GM18519 (cell line): Measurements from ENCODE around the gene MRPL20.
"Not testable (repeated sequence)": the region's sequence is repeated elsewhere in the genome, so short reads cannot be mapped to it uniquely, and the experiment has no call there.

Experiments used
- ATAC-seq: cut with Tn5 transposase; IDR thresholded peaks from one replicate; pipeline ENCODE4 v1.9.1; 2021; ENCODE audit warnings: mild to moderate bottlenecking, moderate library complexity; ENCODE audit not compliant: unreplicated experiment, low FRiP score

MRPL20 gene

DNA sequence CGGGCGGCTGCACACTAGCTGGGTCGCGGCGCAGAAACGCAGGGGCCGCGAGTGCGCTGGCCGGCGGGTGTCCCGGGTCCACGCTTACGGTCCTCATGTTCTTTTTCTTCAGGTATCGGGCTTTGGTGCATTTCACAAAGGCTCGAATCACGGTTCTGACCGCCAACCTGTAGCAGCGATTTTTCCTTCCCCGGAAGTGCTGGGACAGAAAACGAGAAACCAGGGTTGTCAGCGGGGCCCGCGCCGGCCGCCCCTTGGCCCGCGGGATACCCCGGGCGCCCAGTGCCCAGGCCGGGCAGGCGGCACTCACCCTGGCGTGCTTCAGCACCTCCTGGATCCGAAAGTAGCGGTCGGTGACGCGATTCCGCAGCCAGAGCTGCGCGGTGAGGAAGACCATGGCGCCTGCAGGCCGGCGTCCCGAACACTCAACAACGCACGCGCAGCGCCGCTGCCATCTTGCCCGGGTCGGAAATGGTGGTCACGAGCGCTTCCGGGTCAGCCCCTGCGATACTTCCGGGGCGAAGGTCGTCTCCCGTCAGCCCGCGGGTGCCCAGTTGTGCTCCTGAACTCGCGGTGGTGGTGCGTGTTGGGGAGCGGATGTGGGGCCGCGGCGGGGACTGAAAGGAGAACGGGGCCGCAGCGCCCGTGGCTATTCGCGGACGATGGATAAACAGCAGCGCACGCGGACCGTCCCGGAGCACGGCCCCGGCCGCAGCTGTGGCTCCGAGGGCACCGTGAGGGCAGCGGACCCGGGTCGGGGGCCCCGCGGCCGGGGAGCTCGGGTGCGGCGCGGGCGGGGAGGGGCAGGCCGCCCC lies at the start of gene MRPL20:
MRPL20 (minus strand) TSS at position 473 of the 815 bp plus-strand sequence; CDS start at position 397, 76 bp downstream.
- ATAC-seq = peak; percentile 61

DNA sequence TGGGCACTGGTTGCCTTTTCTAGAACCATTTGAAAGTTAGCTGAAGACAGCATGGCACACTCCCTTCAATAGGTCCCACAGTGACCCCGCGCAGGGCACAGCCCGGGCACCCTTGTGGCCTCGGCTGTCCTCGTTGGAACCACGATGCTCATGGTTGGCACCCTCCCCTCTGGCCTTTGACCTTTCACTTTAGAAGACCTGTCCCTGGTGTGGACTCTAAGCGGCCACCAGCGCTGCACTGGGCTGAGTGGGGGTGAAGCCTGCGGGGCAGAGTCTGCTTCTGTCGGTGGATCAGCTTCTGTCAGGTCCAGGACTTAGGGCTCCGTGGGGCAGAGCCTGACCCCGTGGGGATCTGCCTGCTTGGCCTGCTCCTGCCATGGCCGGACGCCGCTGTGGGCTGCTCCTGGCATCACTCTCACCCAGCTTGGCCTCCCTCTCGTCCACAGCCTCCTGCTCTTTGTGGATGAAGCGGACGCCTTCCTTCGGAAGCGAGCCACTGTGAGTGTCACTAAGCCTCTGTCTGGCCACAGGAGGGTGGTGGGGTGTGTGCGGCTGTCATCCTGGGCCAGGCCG lies 49.7 kb upstream of the MRPL20 start:
- not testable (repeated sequence) for ATAC-seq

DNA sequence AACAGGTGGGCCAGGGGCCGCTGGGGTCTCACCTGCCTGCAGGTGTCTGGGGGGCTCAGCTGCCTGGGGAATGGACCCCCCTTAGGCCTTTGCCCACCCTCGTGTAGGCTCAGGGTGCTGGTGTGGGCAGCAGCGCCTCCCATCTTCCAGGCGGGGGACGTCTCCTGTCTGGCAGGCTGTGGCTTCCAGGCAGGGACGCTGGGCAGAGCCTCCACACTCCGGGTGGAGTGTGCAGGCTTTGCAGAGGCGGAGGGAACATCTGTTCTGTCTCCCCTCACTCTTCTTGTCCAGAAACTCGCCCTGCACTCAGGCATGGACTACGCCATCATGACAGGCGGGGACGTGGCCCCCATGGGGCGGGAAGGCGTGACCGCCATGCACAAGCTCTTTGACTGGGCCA lies 48.8 kb upstream of the MRPL20 start:
- ATAC-seq = not testable (repeated sequence)

DNA sequence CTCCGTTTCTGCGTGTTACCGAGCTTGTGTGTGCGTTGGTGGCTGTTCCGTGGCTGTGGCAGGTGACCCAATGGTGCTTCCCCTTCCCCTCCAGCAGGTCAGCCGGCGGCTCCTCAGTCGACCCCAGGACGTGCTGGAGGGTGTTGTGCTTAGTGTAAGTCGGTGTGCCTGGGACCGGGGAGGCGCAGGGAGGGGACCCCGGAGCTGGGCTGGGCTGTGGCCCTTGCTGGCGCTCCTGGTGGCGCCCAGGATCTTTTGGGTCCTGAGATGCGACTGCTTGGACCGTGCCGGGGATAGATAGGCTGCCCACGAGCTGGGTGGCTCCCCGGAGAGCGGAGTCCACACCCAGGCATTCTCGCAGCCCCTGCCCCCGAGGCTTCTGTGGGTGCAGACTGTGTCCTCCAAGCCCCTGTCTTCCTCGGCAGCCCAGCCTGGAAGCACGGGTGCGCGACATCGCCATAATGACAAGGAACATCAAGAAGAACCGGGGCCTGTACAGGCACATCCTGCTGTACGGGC lies 48.3 kb upstream of the MRPL20 start:
- ATAC-seq = no peak

DNA sequence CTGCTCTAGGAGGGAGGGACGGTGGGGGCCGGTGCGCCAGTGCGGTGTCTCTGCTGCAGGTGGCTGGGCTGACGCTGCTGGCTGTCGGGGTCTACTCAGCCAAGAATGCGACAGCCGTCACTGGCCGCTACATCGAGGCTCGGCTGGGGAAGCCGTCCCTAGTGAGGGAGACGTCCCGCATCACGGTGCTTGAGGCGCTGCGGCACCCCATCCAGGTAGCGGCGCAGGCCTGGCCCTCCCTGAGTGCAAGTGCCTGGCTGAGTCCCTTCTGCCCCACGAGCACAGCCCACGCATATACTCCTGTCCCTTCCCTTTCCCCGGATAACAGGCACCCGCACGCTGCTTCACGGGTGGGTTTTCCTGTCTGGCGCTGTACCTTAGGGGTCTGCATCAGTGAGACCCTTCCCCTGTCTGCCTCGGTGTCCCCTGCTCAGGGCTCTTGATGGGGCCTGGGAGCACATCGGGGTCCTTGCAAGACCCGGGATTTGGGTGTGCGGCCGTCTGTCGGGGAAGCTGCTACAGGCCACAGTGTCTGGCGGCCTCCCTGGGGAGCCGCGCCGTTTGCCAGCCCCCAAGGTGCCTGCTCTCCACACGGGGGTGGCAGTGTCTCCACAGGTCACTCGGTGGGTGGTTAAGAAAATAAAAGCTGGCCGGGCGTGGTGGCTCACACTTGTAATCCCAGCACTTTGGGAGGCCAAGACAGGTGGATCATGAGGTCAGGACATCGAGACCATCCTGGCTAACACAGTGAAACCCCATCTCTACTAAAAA lies 47.4 kb upstream of the MRPL20 start:
- ATAC-seq = not testable (repeated sequence)

DNA sequence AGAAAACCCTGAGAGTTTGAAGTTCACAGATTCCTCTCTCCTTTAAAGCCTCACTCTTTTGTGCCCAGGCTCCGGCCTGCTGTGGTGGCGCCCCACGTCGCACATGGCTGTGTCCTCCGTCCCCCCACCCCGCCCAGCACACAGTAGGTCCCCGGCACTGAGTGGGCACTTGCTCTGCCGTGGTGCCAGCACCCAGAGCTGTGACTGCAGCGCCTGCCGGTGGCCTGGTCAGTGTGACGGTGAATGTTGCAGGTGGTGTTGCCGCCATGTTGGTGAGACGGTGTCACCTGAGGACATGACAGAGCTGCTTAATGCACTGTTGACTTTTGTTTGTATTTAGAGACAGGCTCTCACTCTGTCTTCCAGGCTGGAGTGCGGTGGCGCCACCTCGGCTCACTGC lies 45.8 kb upstream of the MRPL20 start:
- ATAC-seq = no peak

DNA sequence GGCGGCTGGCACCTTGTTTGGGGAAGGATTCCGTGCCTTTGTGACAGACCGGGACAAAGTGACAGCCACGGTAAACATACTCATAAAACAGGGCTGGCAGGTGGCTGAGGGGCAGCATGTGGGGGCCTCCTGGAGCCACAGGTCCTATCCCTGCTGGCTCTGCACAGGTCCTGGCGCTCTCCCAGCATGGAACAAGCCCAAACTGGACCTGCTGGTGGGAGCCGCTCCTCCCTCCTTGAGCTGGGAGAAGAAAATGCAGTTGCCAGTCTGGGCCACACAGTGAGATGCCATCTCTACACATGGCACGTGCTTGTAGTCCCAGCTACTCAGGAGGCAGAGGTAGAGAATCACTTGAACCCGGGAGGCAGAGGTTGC lies 45.3 kb upstream of the MRPL20 start:
- not testable (repeated sequence) for ATAC-seq

DNA sequence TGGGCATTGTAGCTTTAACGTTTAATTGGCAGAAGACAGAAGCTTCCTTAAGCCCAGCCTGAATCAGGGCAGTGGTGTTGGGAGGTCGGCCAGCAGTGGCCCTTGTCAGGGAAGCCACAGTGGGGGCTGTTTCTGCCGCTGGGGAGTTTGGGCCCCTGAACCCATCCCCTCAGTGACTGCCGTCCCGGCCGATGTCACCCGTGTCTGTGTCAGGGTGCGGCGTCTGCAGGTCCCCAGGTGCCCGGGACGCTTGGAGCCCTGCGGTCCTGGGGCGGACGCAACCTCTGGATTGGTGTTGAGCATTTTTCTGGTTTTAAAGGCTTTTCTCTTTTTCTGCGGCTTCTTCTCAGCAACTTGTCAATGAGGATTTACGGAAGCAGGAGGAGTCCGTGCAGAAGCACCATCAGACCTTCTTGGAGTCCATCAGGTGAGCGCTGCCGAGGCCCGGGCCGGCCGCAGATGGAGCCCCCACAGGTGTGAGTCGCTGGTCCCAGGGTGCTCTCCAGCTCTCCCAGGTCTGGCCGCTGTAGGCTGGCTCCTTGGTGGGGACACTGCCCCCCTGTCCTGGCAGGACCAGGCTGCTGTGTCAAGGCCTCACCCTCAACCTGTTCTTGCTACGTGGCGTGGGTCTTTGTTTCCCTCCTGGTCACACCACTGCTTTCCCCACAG lies 44.7 kb upstream of the MRPL20 start:
- no peak for ATAC-seq

DNA sequence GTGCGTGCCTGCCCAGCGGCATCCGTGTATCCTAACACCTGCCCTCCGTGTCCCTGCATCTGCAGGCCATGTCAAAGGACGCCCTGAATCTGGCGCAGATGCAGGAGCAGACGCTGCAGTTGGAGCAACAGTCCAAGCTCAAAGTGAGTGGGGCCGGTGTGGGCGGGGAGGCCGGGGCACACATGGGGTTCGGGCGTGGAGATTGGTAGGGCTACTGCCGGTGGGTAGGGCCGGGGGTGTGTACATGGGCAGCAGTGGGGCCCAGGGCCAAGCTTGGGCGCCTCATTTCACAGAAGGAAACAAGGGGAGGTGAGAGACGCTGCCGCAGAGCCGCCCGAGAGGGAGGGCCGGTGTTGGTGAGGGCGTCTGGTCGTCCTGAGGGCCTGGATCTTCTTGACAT lies 43.5 kb upstream of the MRPL20 start:
- not testable (repeated sequence) for ATAC-seq

DNA sequence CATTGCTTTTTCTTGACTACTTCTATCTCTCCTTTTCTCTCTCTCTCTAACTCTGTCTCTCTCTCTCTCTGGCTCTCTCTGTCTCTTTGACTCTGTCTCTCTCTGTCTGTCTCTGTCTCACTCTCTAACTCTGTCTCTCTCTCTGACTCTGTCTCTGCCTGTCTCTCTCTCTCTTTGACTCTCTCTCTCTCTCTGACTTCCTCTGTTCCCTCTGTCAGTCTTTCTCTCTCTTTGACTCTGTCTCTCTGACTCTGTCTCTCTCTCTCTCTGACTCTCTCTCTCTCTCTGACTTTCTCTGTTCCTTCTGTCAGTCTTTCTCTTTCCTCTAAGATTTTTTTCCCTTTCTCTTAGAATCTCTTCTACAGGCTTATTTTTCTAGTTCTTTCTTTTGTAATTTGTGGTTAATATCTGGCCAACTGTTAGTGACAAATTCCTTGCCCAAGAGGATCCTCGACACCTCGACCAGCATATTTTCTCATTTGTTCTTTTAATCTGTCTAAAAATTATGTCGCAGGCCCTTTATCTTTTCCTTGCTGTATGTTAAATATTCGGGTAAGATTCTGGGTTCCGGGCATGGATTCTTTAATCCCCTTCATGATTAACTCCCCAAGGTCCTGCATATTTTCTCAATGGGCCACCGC lies 42.1 kb upstream of the MRPL20 start, which contains the start of gene ATAD3C:
ATAD3C (plus strand) TSS at position 591 of the 641 bp plus-strand sequence. CDS start 995 bp downstream, outside the sequence.
- no peak for ATAC-seq

DNA sequence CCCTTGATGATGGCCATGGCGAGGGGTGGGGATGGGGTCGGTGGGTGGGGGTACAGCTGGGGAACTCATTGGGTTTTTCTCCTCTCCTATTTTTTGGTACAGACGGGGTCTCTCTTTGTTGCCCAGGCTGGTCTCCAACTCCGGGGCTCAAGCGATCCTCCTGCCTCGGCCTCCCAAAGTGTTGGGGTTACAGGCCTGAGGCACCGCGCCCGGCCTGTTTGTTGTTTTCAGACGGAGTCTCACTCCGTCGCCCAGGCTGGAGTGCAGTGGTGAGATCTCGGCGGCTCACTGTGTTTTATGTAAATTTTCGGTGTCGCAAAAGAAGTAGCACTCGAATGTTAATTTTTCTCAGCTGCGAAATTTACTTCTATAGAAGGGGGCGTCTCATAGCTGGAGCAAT lies 39.5 kb upstream of the MRPL20 start:
- ATAC-seq = not testable (repeated sequence)

DNA sequence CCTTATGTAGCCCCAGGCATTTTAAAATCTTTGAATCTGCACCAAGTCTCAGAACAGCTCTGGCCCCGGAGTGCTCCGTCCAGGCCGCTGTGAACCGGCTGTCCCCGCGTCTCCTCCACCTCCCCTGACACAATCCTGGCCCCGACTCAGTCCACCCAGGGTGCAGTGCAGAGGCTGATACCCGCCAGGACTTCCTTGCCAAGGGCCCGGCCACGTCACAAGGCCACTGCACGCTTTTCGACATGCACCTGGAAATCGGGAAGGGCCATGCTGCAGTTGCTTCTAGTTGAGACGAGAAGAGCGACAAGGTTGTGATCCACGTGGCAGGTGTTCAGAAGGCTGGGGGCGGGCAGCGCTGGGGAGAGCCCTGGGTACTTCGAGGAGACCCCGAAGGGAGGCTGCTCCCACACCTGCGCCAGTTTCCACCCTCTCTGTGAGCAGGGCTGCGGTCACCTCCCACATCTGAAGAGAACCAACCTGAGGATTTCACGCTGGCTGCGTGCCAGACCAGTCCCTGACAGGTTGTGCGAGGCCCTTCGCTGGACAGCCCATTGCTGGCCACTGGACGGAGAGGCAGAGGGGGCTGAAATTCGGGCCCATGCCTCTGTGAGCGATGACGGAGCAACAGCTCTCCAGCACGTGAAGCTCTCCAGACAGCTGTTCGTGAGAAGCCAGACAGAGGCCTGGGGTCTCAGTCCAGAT lies 35.1 kb upstream of the MRPL20 start:
- no peak for ATAC-seq

DNA sequence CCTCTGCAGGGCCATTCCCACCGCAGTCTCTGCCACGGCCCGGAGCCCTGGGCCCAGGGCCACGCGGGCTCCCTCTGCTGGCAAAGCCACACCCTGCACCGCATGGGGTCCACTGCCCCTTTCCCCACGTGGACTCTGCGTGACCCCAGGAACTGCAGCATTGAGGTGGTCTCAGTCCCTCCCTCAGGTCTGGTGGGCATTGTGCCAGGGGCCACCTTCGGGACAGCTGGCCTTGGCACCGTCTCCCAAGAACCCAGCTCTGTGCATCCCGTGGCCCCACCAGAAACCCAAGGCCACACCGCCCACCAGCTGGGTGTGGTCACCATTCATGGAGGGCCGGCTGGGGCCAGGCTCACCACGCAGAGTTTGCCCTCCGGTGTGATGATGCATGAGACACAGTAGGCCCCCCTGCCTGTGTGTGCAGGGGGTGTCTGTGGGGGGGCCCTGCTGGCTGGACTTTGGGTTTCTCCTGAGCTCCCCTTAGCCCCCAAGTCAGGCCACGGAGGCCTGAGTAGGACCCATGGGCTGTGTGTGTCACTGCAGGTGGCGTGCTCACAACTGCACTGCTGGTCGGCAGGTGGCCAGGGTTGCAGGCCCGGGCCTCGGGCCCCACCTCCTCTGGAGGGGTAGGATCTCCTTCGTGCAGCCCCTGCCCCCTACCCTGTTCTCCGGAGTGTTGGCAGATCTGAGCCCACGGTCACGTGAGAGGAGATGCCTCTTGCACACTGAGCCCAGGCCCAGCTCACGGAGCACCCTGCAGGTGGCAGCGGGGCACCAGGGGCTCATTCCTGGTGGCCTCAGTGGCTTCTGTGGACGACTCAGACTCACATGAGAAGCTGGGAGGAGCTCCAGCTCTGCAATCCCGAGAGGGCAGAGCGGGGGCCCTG lies 34.2 kb upstream of the MRPL20 start:
- ATAC-seq = no peak

DNA sequence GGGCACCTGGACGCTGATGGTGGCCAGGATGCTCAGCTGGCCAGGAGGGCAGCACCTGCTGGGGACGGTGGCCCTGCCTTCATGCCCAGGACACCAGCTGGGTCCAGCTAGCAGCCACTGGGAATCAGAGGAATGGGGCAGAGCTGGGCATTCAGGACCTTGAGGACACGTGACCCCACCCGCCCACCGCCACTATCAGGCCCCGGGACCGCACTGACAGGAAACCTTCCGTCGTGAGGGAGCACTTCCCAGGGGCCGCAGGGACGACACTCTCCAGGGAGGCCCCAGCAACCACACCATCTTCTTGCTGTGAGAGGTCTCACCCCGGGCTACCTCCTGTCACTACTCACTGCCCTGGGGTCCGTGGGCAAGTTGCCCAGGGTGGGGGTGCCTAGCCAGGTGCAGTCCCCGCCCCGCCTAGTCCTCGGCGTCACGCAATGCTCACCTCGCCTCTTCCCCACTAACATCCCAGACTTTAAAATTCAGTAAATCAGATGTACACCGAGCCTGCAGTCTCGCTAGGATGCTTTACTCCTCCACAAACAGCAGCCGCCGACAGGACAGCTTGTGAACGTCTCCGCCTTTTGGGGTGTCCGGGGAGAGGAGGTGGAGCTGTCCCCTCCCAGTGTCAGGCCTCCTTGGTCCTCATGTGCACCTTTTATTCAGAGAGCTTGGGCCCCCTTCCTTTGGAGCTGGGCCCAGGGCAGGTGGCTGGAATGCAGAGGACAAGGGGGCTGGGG lies 33.3 kb upstream of the MRPL20 start:
- ATAC-seq = no peak

DNA sequence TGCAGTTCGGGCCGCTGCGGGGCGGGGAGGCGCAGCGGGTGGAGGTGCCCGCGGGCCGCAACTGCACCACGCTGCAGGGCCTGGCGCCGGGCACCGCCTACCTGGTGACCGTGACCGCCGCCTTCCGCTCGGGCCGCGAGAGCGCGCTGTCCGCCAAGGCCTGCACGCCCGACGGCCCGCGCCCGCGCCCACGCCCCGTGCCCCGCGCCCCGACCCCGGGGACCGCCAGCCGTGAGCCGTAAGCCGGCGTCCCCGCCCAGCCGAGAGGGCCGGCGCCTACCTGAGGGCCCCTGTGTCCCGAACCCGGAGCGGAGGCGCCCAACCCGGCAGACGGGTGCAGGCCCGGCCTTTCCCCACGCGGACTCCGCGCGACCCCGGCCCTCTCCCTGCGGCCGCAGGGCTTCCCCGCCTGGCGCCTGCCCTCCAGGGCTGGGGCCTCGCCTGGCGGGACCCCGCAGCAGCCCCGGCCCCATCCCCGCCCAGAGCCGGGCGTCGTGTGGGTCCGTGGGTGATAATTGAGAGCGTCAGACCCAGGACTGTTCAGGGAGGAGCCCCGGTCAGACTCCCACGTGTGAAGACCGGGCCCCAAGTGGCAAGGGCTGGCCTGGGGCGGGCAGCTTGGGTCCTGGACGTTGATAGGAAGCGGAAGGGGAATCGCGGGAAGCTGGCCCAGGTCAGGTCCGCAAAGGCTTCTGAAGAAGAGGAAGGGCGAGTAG lies 32.6 kb upstream of the MRPL20 start:
- no peak for ATAC-seq

DNA sequence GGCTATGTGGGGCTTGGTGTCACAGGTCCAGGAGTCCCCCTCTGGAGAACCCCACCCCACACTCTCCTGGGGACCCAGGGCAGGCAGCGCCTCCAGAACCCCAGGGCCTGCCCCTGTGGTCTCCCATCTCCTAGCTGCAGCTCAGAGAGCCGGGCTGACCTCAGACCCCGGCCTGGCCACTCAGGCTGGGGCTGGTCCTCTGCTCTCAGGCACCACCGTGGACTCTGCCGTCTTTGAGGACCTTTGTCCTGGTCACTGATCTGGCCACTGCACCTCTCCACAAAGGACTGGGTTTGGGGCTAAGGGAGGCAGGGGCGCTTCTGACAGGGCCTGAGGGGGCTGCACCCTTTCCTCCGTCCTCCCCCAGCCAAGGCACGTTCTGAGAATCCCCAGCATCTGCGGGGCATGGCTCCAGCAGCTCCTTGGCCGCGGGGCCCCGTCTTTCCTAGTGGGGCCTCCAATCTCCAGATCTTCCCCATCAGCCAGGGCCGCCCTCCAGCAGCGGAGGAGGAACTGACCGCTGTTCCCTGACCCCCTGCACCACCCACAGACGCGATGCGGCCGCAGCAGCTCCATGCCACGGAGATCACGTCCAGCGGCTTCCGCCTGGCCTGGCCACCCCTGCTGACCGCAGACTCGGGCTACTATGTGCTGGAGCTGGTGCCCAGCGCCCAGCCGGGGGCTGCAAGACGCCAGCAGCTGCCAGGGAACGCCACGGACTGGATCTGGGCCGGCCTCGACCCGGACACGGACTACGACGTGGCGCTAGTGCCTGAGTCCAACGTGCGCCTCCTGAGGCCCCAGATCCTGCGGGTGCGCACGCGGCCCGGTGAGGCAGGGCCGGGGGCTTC lies 31.7 kb upstream of the MRPL20 start:
- no peak for ATAC-seq
